Measurements from ENCODE around the gene GATAD2A. TPM values are rescaled to one million over a fixed set of nuclear protein-coding genes. Genes with fewer than 3 reads are reported as not detected.

Gene GATAD2A
- total and polyA plus RNA-seq, 2 of the 13 experiments (the other 11 are each of a cell fraction or from before 2014, with no cell fraction given), result 16.8 to 28.6 TPM

DNA sequence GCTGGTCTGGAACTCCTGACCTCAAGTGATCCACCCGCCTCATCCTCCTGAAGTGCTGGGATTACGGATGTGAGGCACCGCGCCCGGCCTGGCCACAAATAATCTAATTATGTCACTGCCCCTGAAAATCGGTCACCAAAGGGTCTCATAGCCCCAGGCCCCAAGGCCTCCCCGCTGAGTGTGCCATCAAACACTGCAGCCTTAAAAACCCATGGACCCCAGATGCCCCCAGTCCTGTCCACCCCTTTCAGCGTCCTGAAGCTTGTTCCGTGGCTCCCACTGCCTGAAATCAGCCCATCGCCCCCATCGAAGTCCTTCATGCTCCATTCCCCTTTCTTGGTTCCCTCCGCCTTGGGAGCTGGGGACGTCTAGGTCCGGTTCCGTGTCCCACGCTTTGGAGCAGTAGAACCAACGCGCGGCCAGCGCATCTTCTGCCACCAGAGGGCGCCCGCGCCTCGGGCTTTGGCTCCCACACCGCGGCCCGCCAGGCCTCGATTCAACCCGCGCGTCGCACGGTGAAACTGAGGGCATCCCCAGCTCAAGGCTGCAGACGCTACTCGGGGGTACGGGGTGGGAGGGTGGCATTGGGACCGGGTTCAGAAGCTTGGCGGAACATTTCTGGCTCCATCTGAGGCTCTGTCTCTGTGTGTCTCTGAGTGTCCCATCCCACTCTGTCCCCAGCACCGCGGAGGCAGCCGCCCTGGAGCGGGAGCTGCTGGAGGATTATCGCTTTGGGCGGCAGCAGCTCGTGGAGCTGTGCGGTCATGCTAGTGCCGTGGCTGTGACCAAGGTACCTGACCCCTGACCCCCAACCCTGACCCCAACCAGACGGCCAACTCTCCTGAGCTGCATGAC is 126.7 kb downstream of the GATAD2A start (continued):
- TF ChIP-seq, protein P1, sequence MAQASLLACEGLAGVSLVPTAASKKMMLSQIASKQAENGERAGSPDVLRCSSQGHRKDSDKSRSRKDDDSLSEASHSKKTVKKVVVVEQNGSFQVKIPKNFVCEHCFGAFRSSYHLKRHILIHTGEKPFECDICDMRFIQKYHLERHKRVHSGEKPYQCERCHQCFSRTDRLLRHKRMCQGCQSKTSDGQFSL (CRISPR knock-in tag; IDR thresholded peaks at IDR 0.05), result no peak
- TF ChIP-seq ZNF468 (CRISPR knock-in tag; IDR thresholded peaks at IDR 0.05), result no peak
- no peak for TF ChIP-seq ZSCAN20 (CRISPR knock-in tag; IDR thresholded peaks at IDR 0.05; ENCODE audit: borderline replicate concordance)
- TF ChIP-seq ZNF281 (CRISPR knock-in tag; IDR thresholded peaks at IDR 0.05; ENCODE audit: borderline replicate concordance), result no peak
- TF ChIP-seq RELA (CRISPR knock-in tag; IDR thresholded peaks at IDR 0.05), result no peak
- peak; percentile 88 for TF ChIP-seq AGO1 (IDR thresholded peaks at IDR 0.05; ENCODE audit: low read depth, low read length, poor library complexity, severe bottlenecking)
- no peak for TF ChIP-seq TRAFD1 (CRISPR knock-in tag; IDR thresholded peaks at IDR 0.05; ENCODE audit: borderline replicate concordance)
- no peak for TF ChIP-seq ZNF253 (CRISPR knock-in tag; IDR thresholded peaks at IDR 0.05; ENCODE audit: borderline replicate concordance)
- TF ChIP-seq ZSCAN5A (CRISPR knock-in tag; IDR thresholded peaks at IDR 0.05; ENCODE audit: borderline replicate concordance), result no peak
- TF ChIP-seq TAF1 (CRISPR knock-in tag; IDR thresholded peaks at IDR 0.05), result no peak
- TF ChIP-seq LCORL (IDR thresholded peaks at IDR 0.05), result no peak
- TF ChIP-seq LCORL (CRISPR knock-in tag; IDR thresholded peaks at IDR 0.05), result 0 out of 2 replicates have a peak, but pooled peaks have one; percentile 35
- TF ChIP-seq ZNF562 (CRISPR knock-in tag; IDR thresholded peaks at IDR 0.05; ENCODE audit: borderline replicate concordance), result no peak
- no peak for TF ChIP-seq ZBTB8A (CRISPR knock-in tag; IDR thresholded peaks at IDR 0.05; ENCODE audit: borderline replicate concordance, low read depth)
- no peak for TF ChIP-seq ZNF839 (CRISPR knock-in tag; IDR thresholded peaks at IDR 0.05; ENCODE audit: borderline replicate concordance)
- TF ChIP-seq ZNF768 (CRISPR knock-in tag; IDR thresholded peaks at IDR 0.05), result peak; percentile 67; the same call in 1 of the 2 replicates
- TF ChIP-seq ZNF547 (CRISPR knock-in tag; IDR thresholded peaks at IDR 0.05), result 0 out of 2 replicates have a peak, but pooled peaks have one; percentile 46
- no peak for TF ChIP-seq SPEN (CRISPR knock-in tag; IDR thresholded peaks at IDR 0.05; ENCODE audit: low read depth)
- no peak for TF ChIP-seq ZNF780A (CRISPR knock-in tag; IDR thresholded peaks at IDR 0.05)
- no peak for TF ChIP-seq ZNF546 (CRISPR knock-in tag; conservative IDR thresholded peaks at IDR 0.05)
- no peak for TF ChIP-seq SRF (IDR thresholded peaks at IDR 0.05; ENCODE audit: low read depth, low read length)
- no peak for TF ChIP-seq HHEX (CRISPR knock-in tag; IDR thresholded peaks at IDR 0.05)
- no peak for TF ChIP-seq PAWR (CRISPR knock-in tag; IDR thresholded peaks at IDR 0.05; ENCODE audit: borderline replicate concordance)
- no peak for TF ChIP-seq GATAD1 (CRISPR knock-in tag; IDR thresholded peaks at IDR 0.05)
